Measurements from ENCODE around the gene MXD4. TPM values are rescaled to one million over a fixed set of nuclear protein-coding genes. Genes with fewer than 3 reads are reported as not detected.

The MXD4 gene
- total RNA-seq, 3 donors from 2014 or later = 34.7 to 55.8 (median 37.9) TPM

DNA sequence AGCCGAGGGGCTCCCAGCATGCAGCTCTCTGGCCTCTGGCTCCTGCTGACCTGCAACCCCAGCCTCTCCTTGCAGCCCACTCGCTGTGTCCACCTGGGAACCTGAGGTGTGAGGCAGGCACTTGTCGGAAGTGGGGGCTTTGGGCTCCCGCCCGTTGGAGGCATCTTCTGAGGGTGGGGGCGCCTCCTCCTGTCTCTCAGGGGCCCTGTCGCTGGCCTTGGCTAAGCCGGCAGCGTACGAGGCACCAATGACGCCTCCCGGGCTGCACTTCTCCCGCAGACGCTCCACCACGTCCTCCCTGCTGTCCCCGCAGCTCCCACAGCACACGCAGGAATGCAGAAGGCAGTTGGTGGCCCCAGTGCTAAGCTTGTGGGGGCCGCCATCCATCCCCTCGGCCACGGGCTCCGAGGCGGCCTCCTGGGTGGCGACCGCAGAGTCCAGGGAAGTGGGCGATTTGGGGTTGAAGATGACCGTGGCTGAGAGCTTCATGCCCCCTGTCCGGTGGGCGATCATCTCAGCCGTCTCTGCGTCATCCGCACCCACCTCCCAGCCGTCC lies 42.5 kb upstream of the MXD4 start:
- no peak overlapping the region for H3K27ac ChIP-seq
- H3K4me3 ChIP-seq = no peak overlapping the region
- TF ChIP-seq POLR2A (IDR thresholded peaks at IDR 0.05) (no peak), POLR2AphosphoS5 (IDR thresholded peaks at IDR 0.05) (no peak)
- TF ChIP-seq, protein P1, sequence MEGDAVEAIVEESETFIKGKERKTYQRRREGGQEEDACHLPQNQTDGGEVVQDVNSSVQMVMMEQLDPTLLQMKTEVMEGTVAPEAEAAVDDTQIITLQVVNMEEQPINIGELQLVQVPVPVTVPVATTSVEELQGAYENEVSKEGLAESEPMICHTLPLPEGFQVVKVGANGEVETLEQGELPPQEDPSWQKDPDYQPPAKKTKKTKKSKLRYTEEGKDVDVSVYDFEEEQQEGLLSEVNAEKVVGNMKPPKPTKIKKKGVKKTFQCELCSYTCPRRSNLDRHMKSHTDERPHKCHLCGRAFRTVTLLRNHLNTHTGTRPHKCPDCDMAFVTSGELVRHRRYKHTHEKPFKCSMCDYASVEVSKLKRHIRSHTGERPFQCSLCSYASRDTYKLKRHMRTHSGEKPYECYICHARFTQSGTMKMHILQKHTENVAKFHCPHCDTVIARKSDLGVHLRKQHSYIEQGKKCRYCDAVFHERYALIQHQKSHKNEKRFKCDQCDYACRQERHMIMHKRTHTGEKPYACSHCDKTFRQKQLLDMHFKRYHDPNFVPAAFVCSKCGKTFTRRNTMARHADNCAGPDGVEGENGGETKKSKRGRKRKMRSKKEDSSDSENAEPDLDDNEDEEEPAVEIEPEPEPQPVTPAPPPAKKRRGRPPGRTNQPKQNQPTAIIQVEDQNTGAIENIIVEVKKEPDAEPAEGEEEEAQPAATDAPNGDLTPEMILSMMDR (IDR thresholded peaks at IDR 0.05) = no peak
- H3K9me3 ChIP-seq = peaks cover 9% of the 10 kb centered on the region in 2 donors
- H3K36me3 ChIP-seq = no peaks in the 10 kb centered on the region
- peak in 1 of 2 donors; percentile 1 for DNase-seq (ENCODE audit: low spot score in 2 of 2)
- H3K27me3 ChIP-seq = no peaks in the 10 kb centered on the region
- H3K4me1 ChIP-seq = no peaks in the 10 kb centered on the region
- intact Hi-C loops (cut with DNase I; ENCODE audit: low total_unique reads) = no loop called here

DNA sequence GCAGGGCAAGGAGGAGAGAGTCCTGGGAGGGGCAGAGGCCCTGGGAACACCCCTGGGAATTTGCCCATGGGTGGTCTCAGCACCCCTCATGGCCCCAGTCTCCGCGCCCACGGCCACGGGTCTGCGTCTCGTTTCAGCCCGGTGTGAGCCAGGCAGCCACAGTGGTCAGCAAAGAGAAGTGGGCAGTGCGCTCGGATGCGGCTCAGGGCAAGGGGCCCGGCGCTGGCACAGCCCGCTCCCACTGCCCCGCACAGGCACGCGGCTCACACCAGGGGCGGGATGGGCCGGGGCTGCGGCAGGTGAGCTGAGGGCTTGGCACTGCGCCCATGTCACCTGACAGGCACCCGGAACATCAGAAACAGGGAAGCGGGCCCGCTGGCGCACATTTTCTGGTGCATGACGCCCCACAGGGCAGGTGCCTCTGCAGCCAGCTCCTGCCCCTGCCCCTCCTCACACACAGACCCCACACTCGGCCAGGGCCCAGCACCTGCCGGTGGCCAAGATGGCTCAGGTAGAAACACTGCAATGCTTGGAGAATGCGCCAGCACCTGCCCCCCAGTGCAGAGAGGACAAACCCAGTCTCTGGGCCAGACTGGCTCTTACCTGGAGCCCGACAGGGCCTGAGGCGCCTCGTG lies 41.9 kb upstream of the MXD4 start:
- Histone ChIP-seq H3K4me3 (no peak overlapping the region), H3K4me1 (no peaks in the 10 kb centered on the region), H3K36me3 (no peaks in the 10 kb centered on the region), H3K9me3 (peaks cover 9% of the 10 kb centered on the region in 2 donors), H3K27ac (no peak overlapping the region), H3K27me3 (no peaks in the 10 kb centered on the region)
- intact Hi-C loops (cut with DNase I; ENCODE audit: low total_unique reads) = no loop called here
- DNase-seq (ENCODE audit: low spot score in 2 of 2) = peak in 1 of 2 donors; percentile 7
- TF ChIP-seq POLR2AphosphoS5 (IDR thresholded peaks at IDR 0.05) (no peak), POLR2A (IDR thresholded peaks at IDR 0.05) (no peak)
- TF ChIP-seq, protein P1 (IDR thresholded peaks at IDR 0.05) = no peak

DNA sequence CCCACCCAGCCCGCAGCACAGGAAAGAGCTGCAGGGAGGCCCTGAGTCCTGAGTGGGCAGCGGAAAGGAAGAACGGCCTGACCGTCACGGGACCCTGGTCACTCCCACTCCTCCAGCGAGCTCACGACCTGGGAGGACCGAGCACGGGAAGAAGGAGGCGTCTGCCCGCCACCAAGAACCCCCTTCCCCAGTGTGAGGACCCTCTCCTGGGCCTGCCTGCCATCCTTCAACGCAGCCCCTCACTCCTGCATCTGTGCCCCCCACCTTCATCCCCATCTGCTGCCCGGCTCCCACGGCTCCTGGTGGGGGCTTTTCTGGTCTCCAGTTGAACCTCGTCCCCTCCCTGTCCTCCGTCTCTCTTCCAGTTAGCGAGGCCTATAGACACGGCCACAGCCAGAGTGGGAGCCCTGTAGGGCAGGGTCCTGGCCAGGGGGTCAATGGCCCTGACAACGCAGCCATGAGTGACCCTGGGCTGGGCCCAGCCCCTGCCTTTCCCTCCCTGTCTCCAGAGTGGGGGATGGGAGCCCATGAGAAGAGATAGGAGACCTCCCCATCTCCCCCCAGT lies 41.3 kb upstream of the MXD4 start:
- H3K27me3 ChIP-seq = no peaks in the 10 kb centered on the region
- no peaks in the 10 kb centered on the region for H3K36me3 ChIP-seq
- TF ChIP-seq, protein P1 (IDR thresholded peaks at IDR 0.05) = no peak
- TF ChIP-seq POLR2AphosphoS5 (IDR thresholded peaks at IDR 0.05) (no peak), POLR2A (IDR thresholded peaks at IDR 0.05) (no peak)
- intact Hi-C loops (cut with DNase I; ENCODE audit: low total_unique reads) = no loop called here
- DNase-seq (ENCODE audit: low spot score in 2 of 2) = peak in 1 of 2 donors; percentile 10
- no peaks in the 10 kb centered on the region for H3K4me1 ChIP-seq
- no peak overlapping the region for H3K27ac ChIP-seq
- no peak overlapping the region for H3K4me3 ChIP-seq
- H3K9me3 ChIP-seq = peaks cover 9% of the 10 kb centered on the region in 2 donors

DNA sequence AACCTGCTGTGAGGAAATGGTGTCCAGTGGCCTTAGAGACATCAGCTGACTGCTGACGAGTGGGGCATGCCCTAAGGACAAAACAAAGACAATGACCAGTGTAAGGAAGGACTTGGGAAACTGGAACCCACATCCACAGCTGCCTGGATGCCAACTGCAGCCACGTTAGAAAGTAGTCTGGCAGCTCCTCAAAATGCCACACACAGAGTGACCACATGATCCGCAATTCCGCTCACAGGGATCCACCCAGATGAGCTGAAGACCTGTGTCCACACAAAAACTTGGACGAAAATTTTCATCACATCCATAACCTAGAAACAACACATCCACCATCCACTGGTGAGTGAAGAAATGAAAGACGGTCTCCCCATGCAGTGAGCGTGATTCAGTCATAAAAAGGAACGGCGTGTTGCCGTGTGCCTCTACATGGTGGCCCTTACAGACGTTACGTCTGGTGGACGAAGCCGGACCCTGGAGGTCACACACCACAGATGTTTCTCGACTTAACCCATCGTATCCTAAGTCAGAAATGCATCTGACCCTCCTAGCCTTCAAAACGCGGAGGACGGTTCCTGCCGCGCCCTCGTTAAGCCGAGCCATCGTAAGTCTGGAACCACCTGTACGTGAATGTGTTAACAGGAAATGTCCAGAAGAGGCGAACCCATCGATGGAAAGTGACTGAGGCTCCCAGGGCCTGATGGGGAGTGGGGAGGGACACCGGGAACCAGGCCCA lies 40.6 kb upstream of the MXD4 start:
- TF ChIP-seq POLR2AphosphoS5 (IDR thresholded peaks at IDR 0.05) (no peak), POLR2A (IDR thresholded peaks at IDR 0.05) (no peak)
- TF ChIP-seq, protein P1 (IDR thresholded peaks at IDR 0.05) = no peak
- H3K9me3 ChIP-seq = peaks cover 9% of the 10 kb centered on the region in 2 donors
- no peak for DNase-seq (ENCODE audit: low spot score in 2 of 2)
- H3K36me3 ChIP-seq = no peaks in the 10 kb centered on the region
- H3K27ac ChIP-seq = no peak overlapping the region
- intact Hi-C loops (cut with DNase I; ENCODE audit: low total_unique reads) = no loop called here
- H3K27me3 ChIP-seq = no peaks in the 10 kb centered on the region
- H3K4me3 ChIP-seq = no peak overlapping the region
- no peaks in the 10 kb centered on the region for H3K4me1 ChIP-seq

DNA sequence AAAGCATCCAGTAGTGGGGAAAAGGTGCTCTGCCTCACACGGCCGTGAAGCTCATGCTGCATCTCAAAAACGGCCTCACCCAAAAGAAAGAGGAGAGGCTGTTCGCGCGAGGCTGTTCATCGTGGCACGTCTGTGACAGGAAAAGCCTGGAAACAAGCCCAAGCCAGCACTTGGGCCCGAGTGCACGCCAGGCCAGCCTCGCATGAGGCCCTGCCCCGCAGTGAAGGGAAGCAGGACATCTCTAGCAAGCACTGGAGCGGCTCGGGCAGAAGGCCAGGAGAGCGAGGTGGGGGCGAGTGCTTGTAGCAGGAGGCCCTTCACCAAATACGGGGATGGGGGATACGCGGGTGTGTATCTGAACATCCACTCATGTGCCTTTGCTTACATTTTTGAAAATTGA lies 39.9 kb upstream of the MXD4 start:
- TF ChIP-seq, protein P1 (IDR thresholded peaks at IDR 0.05) = no peak
- no peak for TF ChIP-seq POLR2AphosphoS5 (IDR thresholded peaks at IDR 0.05)
- no peak for TF ChIP-seq POLR2A (IDR thresholded peaks at IDR 0.05)
- intact Hi-C loops (cut with DNase I; ENCODE audit: low total_unique reads) = no loop called here
- Histone ChIP-seq H3K27ac (no peak overlapping the region), H3K9me3 (peaks cover 6 to 9% of the 10 kb centered on the region in 2 donors), H3K36me3 (no peaks in the 10 kb centered on the region), H3K27me3 (no peaks in the 10 kb centered on the region), H3K4me1 (no peaks in the 10 kb centered on the region), H3K4me3 (no peak overlapping the region)
- DNase-seq (ENCODE audit: low spot score in 2 of 2) = no peak
